H1 (cell line): Measurements from ENCODE around the gene RNU6-9. TPM values are rescaled to one million over a fixed set of nuclear protein-coding genes. Genes with fewer than 3 reads are reported as not detected.

Source experiments
- HDAC2 ChIP-seq, 2 experiments: fragments of 300-600 bp in 1 of 2; sonication (generic) in 1 of 2; IDR thresholded peaks; 2 replicates each; pipeline ENCODE4 v1.6.1; 2011 to 2012; ENCODE audit warnings: low read depth in 2 of 2, low read length in 2 of 2, mild to moderate bottlenecking in 2 of 2, moderate library complexity in 2 of 2, borderline replicate concordance in 1 of 2, inconsistent platforms in 1 of 2
- JUND ChIP-seq: IDR thresholded peaks from 2 replicates; pipeline ENCODE4 v1.6.1; 2011; ENCODE audit warnings: mild to moderate bottlenecking, improper control_type of control experiment, low read length
- polyA plus RNA-seq, 7 experiments: library from polyadenylated mRNA; depleted of rRNA in 3 of 7; stranded (reverse) in 5 of 7; unstranded in 2 of 7; fragments of >200 nt in 5 of 7; fragments of 200-250 nt in 2 of 7; gene quantifications; 1 replicate in 5 of 7; 2 replicates in 1 of 7; 4 replicates in 1 of 7; pipeline versions ENCODE4 v1.2.1 to v1.2.3, GENCODE V29; 2011 to 2013; ENCODE audit warnings: missing spikeins in 2 of 7, mixed read lengths in 2 of 7
- total RNA-seq: library from RNA; stranded (reverse); fragmentation: NEBNext Ultra II Directional; extraction: Animal tissue kit (Norgen Biotek cat#: 25700); gene quantifications from 2 replicates; pipeline ENCODE4 v1.2.1, GENCODE V29; 2021

Gene RNU6-9
- total and polyA plus RNA-seq, 2 of the 8 experiments (the other 6 are each of a cell fraction or from before 2014, with no cell fraction given) = not detected

DNA sequence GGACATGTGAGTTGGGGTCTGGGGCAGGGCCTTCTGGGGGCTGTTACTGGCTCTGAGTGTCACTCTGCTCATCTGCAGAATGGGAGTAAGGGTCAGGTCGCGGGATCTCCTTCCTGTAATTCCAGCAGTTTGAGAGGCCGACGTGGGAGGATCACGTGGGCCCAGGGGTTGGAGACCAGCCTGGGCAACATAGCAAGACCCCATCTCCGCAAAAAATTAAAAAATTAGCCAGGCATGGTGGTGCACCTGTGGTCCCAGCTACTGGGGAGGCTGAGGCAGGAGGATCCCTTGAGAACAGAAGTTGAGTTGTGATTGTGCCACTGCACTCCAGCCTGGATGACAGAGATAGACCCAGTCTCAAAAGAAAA, 36.6 kb downstream of the RNU6-9 start (continued):
- TF ChIP-seq HDAC2 (IDR thresholded peaks at IDR 0.05; ENCODE audit: borderline replicate concordance in 1 of 2, low read depth in 2 of 2, low read length in 2 of 2) (no peak), JUND (no peak)
